ENCODE results near the gene GDF7. TPM values are rescaled to one million over a fixed set of nuclear protein-coding genes. Genes with fewer than 3 reads are reported as not detected.

GDF7 gene
- polyA plus RNA-seq, 10 donors = 0.25 to 1.6 (median 1.3) TPM

- DNase-seq = no peak
Observed at GRCh38 chr2:20643060-20643459, 23.9 kb upstream of the GDF7 start.

- no peak for DNase-seq
Observed at GRCh38 chr2:20643826-20644225, 23.1 kb upstream of the GDF7 start.

GRCh38 chr2:20645301-20645701, 21.6 kb upstream of the GDF7 start:
- no peak for DNase-seq

- no peak for DNase-seq
Observed at GRCh38 chr2:20645761-20646160, 21.2 kb upstream of the GDF7 start.

GRCh38 chr2:20646446-20646845, 20.5 kb upstream of the GDF7 start:
- no peak for DNase-seq

- DNase-seq = no peak
Observed at GRCh38 chr2:20647211-20647610, 19.7 kb upstream of the GDF7 start.

GRCh38 chr2:20647738-20648137, 19.2 kb upstream of the GDF7 start:
- DNase-seq = no peak

- no peak for DNase-seq
Observed at GRCh38 chr2:20648206-20648605, 18.7 kb upstream of the GDF7 start.

- DNase-seq = no peak
Observed at GRCh38 chr2:20648831-20649230, 18.1 kb upstream of the GDF7 start.

GRCh38 chr2:20649576-20649975, 17.4 kb upstream of the GDF7 start:
- no peak for DNase-seq

GRCh38 chr2:20649976-20650375, 17.0 kb upstream of the GDF7 start:
- no peak for DNase-seq

GRCh38 chr2:20650393-20650876, 16.5 kb upstream of the GDF7 start:
- DNase-seq = no peak

- DNase-seq = peak; percentile 85 to 96 (median 93)
Observed at GRCh38 chr2:20650877-20651730, 15.8 kb upstream of the GDF7 start, which contains the start of gene HS1BP3. Gene HS1BP3 (minus strand): TSS chr2:20651098. CDS start chr2:20651063, 35 bp downstream.

GRCh38 chr2:20651731-20652099, 15.2 kb upstream of the GDF7 start:
- no peak for DNase-seq

GRCh38 chr2:20652141-20652540, 14.8 kb upstream of the GDF7 start:
- no peak for DNase-seq

- no peak for DNase-seq
Observed at GRCh38 chr2:20652673-20653575, 14.0 kb upstream of the GDF7 start.

- no peak for DNase-seq
Observed at GRCh38 chr2:20653695-20654534, 13.0 kb upstream of the GDF7 start.

- no peak for DNase-seq
Observed at GRCh38 chr2:20654535-20654813, 12.5 kb upstream of the GDF7 start.

GRCh38 chr2:20656561-20656960, 10.4 kb upstream of the GDF7 start:
- no peak for DNase-seq

- no peak for DNase-seq
Observed at GRCh38 chr2:20657522-20658235, 9.3 kb upstream of the GDF7 start.
